ENCODE measurements around the gene RHBG. TPM values are rescaled to one million over a fixed set of nuclear protein-coding genes. Genes with fewer than 3 reads are reported as not detected.

RHBG gene
- total RNA-seq, 2 experiments from 2014 or later, result not detected

DNA sequence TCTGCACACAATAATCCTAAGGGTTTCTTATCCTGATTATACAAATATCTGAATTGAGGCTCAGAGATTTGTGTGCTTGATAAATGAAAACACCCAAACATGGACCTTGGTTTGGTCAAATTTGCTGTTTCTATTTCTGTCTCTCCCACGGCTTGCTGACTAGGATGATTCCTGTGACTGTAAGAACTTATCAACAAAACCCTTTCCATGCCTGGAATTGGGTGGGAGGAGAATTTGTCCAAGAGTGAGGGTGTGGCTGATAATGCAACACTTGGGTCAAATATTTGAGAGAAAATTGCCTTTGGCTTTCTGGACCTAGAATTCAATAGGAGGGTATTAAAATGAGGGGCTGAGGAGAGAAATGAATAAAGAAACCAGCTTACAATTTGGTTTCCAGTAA, 48.0 kb downstream of the RHBG start:
- Histone ChIP-seq H3K4me3 (ENCODE audit: low read length) (no peak overlapping the region), H3K4me1 (ENCODE audit: insufficient read depth, low read length) (peaks cover 26% of the 10 kb centered on the region), H3K27me3 (ENCODE audit: control insufficient read depth in 1 of 2, insufficient read depth in 2 of 2, low read length in 2 of 2) (peaks cover 45 to 57% of the 10 kb centered on the region in 2 experiments), H3K27ac (ENCODE audit: low read depth in 1 of 2, low read length in 2 of 2) (no peak overlapping the region), H3K36me3 (ENCODE audit: insufficient read depth, low read length) (no peaks in the 10 kb centered on the region), H3K9me3 (ENCODE audit: control insufficient read depth in 1 of 2, insufficient read depth in 1 of 2, low read length in 2 of 2) (peaks cover 0 to 26% of the 10 kb centered on the region in 2 experiments)
- ChIA-PET CTCF (no interaction called here), POLR2A (no interaction called here)
- intact Hi-C loops (cut with DNase I, micrococcal nuclease), result no loop called here
- no peaks in the 10 kb centered on the region for H3K36me3 Mint-ChIP-seq (ENCODE audit: low read depth)
- H3K27ac Mint-ChIP-seq, result no peak overlapping the region
- H3K9me3 Mint-ChIP-seq, result no peaks in the 10 kb centered on the region
- DNase-seq (no peak), ATAC-seq (ENCODE audit: poor library complexity) (no peak)
- peaks cover 24% of the 10 kb centered on the region for H3K4me1 Mint-ChIP-seq (ENCODE audit: low read depth)
- H3K4me3 Mint-ChIP-seq, result no peak overlapping the region
- TF ChIP-seq, protein P1, sequence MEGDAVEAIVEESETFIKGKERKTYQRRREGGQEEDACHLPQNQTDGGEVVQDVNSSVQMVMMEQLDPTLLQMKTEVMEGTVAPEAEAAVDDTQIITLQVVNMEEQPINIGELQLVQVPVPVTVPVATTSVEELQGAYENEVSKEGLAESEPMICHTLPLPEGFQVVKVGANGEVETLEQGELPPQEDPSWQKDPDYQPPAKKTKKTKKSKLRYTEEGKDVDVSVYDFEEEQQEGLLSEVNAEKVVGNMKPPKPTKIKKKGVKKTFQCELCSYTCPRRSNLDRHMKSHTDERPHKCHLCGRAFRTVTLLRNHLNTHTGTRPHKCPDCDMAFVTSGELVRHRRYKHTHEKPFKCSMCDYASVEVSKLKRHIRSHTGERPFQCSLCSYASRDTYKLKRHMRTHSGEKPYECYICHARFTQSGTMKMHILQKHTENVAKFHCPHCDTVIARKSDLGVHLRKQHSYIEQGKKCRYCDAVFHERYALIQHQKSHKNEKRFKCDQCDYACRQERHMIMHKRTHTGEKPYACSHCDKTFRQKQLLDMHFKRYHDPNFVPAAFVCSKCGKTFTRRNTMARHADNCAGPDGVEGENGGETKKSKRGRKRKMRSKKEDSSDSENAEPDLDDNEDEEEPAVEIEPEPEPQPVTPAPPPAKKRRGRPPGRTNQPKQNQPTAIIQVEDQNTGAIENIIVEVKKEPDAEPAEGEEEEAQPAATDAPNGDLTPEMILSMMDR (IDR thresholded peaks at IDR 0.05), result no peak
- H3K27me3 Mint-ChIP-seq, result peaks cover 93% of the 10 kb centered on the region

DNA sequence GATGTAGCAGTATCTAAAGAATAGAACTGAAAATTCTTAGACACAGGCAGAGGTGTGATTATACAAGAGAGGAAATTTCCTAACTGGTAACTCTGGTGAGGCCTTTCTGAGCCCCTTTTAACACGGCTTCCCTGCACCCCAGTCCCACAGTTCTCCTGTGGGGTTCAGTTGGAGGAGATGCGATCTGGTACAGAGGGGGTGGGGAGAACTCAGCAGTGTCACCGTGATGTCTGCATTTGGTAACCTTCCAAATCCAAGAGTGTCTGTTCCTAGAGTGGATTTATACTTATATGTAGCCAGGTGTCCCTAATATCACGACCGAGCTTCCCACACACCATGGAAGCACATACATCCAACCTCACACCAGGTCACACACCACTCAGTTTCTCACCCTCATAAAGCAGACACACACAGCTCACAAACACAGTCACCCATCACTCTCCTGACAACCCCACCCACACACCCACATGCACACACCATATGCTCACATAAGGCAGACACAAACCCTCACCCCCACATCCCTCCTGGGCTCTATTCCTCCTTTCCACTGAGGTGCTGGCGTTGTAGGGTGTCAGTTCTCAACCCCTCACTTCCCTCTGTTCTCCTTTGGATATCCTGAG, 48.5 kb downstream of the RHBG start:
- Mint-ChIP-seq H3K27me3 (peaks cover 93% of the 10 kb centered on the region), H3K4me3 (no peak overlapping the region), H3K27ac (no peak overlapping the region), H3K9me3 (no peaks in the 10 kb centered on the region), H3K4me1 (ENCODE audit: low read depth) (peaks cover 26% of the 10 kb centered on the region), H3K36me3 (ENCODE audit: low read depth) (no peaks in the 10 kb centered on the region)
- H3K27me3 ChIP-seq (ENCODE audit: control insufficient read depth in 1 of 2, insufficient read depth in 2 of 2, low read length in 2 of 2), result peaks cover 51 to 62% of the 10 kb centered on the region in 2 experiments
- POLR2A ChIA-PET, result no interaction called here
- peaks cover 0 to 26% of the 10 kb centered on the region in 2 experiments for H3K9me3 ChIP-seq (ENCODE audit: control insufficient read depth in 1 of 2, insufficient read depth in 1 of 2, low read length in 2 of 2)
- no peaks in the 10 kb centered on the region for H3K36me3 ChIP-seq (ENCODE audit: insufficient read depth, low read length)
- TF ChIP-seq, protein P1 (IDR thresholded peaks at IDR 0.05), result no peak
- no peak for DNase-seq
- H3K4me3 ChIP-seq (ENCODE audit: low read length), result no peak overlapping the region
- peaks cover 30% of the 10 kb centered on the region for H3K4me1 ChIP-seq (ENCODE audit: insufficient read depth, low read length)
- ATAC-seq (ENCODE audit: poor library complexity), result no peak
- CTCF ChIA-PET, result interaction anchor here (3.3 kb wide), 1 partner anchor 32 kb away, joined by 13 read pairs; no protein-coding TSS in a partner anchor
- H3K27ac ChIP-seq (ENCODE audit: low read depth in 1 of 2, low read length in 2 of 2), result no peak overlapping the region
- intact Hi-C loops (cut with DNase I, micrococcal nuclease), result no loop called here

DNA sequence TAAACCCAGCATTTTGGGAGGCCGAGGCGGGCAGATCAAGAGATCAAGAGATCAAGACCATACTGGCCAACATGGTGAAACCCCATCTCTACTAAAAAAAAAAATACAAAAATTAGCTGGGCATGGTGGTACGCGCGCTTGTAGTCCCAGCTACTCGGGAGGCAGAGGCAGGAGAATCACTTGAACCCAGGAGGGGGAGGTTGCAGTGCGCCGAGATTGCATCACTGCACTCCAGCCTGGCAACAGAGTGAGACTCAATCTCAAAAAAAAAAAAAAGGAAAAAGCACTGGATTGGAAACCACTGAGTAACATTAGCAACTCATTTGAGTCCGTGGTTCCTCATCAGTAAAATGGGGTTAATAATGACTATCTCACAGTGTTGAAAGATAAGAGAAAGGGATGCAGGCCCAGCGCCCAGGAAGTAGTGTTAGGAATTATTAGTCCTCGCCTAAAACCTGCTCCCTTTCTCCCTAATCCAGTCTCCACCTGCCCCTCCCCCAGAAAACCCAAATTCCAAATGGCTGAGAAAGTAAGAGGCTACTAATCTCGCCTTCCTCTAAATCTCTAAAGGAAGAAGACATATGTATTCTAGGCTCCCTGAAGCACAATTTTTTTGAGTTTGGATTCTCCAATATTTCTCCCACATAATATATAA, 49.5 kb downstream of the RHBG start:
- POLR2A ChIA-PET, result interaction anchor here (1.2 to 2.0 kb wide), 3 partner anchors 11 to 17 kb away, joined by 3 to 5 read pairs (median 4); no protein-coding TSS in a partner anchor
- Histone ChIP-seq H3K4me3 (ENCODE audit: low read length) (no peak overlapping the region), H3K27me3 (ENCODE audit: control insufficient read depth in 1 of 2, insufficient read depth in 2 of 2, low read length in 2 of 2) (peaks cover 53 to 72% of the 10 kb centered on the region in 2 experiments), H3K27ac (ENCODE audit: low read depth in 1 of 2, low read length in 2 of 2) (no peak overlapping the region), H3K36me3 (ENCODE audit: insufficient read depth, low read length) (no peaks in the 10 kb centered on the region), H3K9me3 (ENCODE audit: control insufficient read depth in 1 of 2, insufficient read depth in 1 of 2, low read length in 2 of 2) (peaks cover 0 to 26% of the 10 kb centered on the region in 2 experiments), H3K4me1 (ENCODE audit: insufficient read depth, low read length) (peaks cover 30% of the 10 kb centered on the region)
- Mint-ChIP-seq H3K4me3 (peak overlapping the region; percentile 91), H3K27me3 (peaks cover 93% of the 10 kb centered on the region), H3K9me3 (no peaks in the 10 kb centered on the region), H3K27ac (no peak overlapping the region), H3K4me1 (ENCODE audit: low read depth) (peaks cover 26% of the 10 kb centered on the region), H3K36me3 (ENCODE audit: low read depth) (no peaks in the 10 kb centered on the region)
- CTCF ChIA-PET, result interaction anchor here (1.3 to 3.3 kb wide), 3 partner anchors 27 to 35 kb away, joined by 4 to 13 read pairs (median 12); no protein-coding TSS in a partner anchor
- ATAC-seq (ENCODE audit: poor library complexity) (no peak), DNase-seq (no peak)
- intact Hi-C loops (cut with DNase I, micrococcal nuclease), result no loop called here
- TF ChIP-seq, protein P1 (IDR thresholded peaks at IDR 0.05), result no peak

Data from CD4-positive, alpha-beta T cell (primary cell).